Keratinocyte (primary cell): ENCODE measurements around the gene OR6J1. TPM values are rescaled to one million over a fixed set of nuclear protein-coding genes. Genes with fewer than 3 reads are reported as not detected.

Experiments
- DNase-seq: peaks from one replicate; pipeline ENCODE4 v3.0.0-alpha.2; 2011; ENCODE audit warnings: low read depth, missing footprints, low spot score
- FAIRE-seq: peaks from 2 replicates; lab custom pipeline; 2011; peaks lifted over from hg19 to GRCh38; lab: Jason Lieb, UNC
- H2AFZ ChIP-seq: 2 replicates; pipeline ENCODE4 v1.6.0; 2012; ENCODE audit warnings: low read length, control low read depth, inconsistent platforms; ENCODE audit not compliant: control insufficient read depth
- H3K27ac ChIP-seq: 2 replicates; pipeline ENCODE4 v1.5.1; 2011; ENCODE audit warnings: low read length; ENCODE audit not compliant: control insufficient read depth, insufficient read depth
- H3K27me3 ChIP-seq: 3 replicates; pipeline ENCODE4 v1.6.0; 2011; ENCODE audit warnings: low read length; ENCODE audit not compliant: control insufficient read depth, insufficient read depth; ENCODE audit errors: extremely low read depth
- H3K36me3 ChIP-seq, 2 experiments: 2 replicates in 1 of 2; 3 replicates in 1 of 2; pipeline ENCODE4 v1.5.1; 2011; ENCODE audit warnings: low read length in 2 of 2, mild to moderate bottlenecking in 1 of 2; ENCODE audit not compliant: control insufficient read depth in 2 of 2, insufficient read depth in 2 of 2; ENCODE audit errors: extremely low read depth in 1 of 2
- H3K4me1 ChIP-seq: 3 replicates; pipeline ENCODE4 v1.5.1; 2011; ENCODE audit warnings: low read length; ENCODE audit not compliant: control insufficient read depth, insufficient read depth; ENCODE audit errors: extremely low read depth
- H3K4me2 ChIP-seq: 3 replicates; pipeline ENCODE4 v1.6.0; 2011; ENCODE audit warnings: low read depth, low read length; ENCODE audit not compliant: control insufficient read depth, insufficient read depth; ENCODE audit errors: extremely low read depth
- H3K4me3 ChIP-seq, 3 experiments: fragments of 200-600 bp in 1 of 3; sonication (generic) in 1 of 3; 2 replicates in 2 of 3; 3 replicates in 1 of 3; pipeline ENCODE4 v1.5.1; 2011 to 2016; ENCODE audit warnings: low read length in 3 of 3, mild to moderate bottlenecking in 3 of 3, control low read depth in 2 of 3, inconsistent platforms in 1 of 3, low read depth in 1 of 3, mixed read lengths in 1 of 3, mixed run types in 1 of 3, moderate library complexity in 1 of 3; ENCODE audit not compliant: control insufficient read depth in 2 of 3, insufficient read depth in 2 of 3; ENCODE audit errors: extremely low read depth in 1 of 3
- H3K79me2 ChIP-seq: 2 replicates; pipeline ENCODE4 v1.6.0; 2012; ENCODE audit warnings: low read length; ENCODE audit not compliant: control insufficient read depth, insufficient read depth
- H3K9ac ChIP-seq: 3 replicates; pipeline ENCODE4 v1.6.0; 2011; ENCODE audit warnings: low read length; ENCODE audit not compliant: control insufficient read depth, insufficient read depth; ENCODE audit errors: extremely low read depth
- H3K9me1 ChIP-seq: 3 replicates; pipeline ENCODE4 v1.6.0; 2011; ENCODE audit warnings: low read length; ENCODE audit not compliant: control insufficient read depth, insufficient read depth; ENCODE audit errors: extremely low read depth
- H3K9me3 ChIP-seq: 2 replicates; pipeline ENCODE4 v1.5.1; 2012; ENCODE audit warnings: low read depth, low read length; ENCODE audit not compliant: control insufficient read depth
- H4K20me1 ChIP-seq: 3 replicates; pipeline ENCODE4 v1.6.0; 2011; ENCODE audit warnings: low read length; ENCODE audit not compliant: control insufficient read depth, insufficient read depth; ENCODE audit errors: extremely low read depth
- CTCF ChIP-seq, 3 experiments: IDR thresholded peaks in 1 of 3; conservative IDR thresholded peaks in 1 of 3; optimal IDR thresholded peaks in 1 of 3; 2 replicates in 2 of 3; 3 replicates in 1 of 3; pipeline versions ENCODE3 to v1.5.1; 2011; ENCODE audit warnings: low read length in 3 of 3, mild to moderate bottlenecking in 3 of 3, moderate library complexity in 2 of 3, control low read depth in 1 of 3, inconsistent platforms in 1 of 3; ENCODE audit not compliant: insufficient read depth in 2 of 3; ENCODE audit errors: extremely low read depth in 1 of 3
- EZH2 ChIP-seq: IDR thresholded peaks from one replicate; pipeline ENCODE4 v1.6.1; 2012; ENCODE audit warnings: inconsistent platforms, mild to moderate bottlenecking, low read length, moderate library complexity
- dilution Hi-C: fragments of 300-500 bp; cut with MboI; formaldehyde crosslinking; loops from one replicate; pipeline ENCODE4 v1.7.0; 2020; ENCODE audit warnings: low sequenced_read_pairs; ENCODE audit not compliant: extremely low pct_ligation_motif_present
- polyA plus RNA-seq, 5 experiments: library from polyadenylated mRNA; depleted of rRNA in 3 of 5; stranded (reverse) in 3 of 5; stranded (forward) in 1 of 5; unstranded in 1 of 5; fragments of >200 nt; gene quantifications; 1 replicate in 1 of 5; 2 replicates in 3 of 5; 3 replicates in 1 of 5; pipeline versions ENCODE4 v1.2.1 to v1.2.3, GENCODE V29; 2011 to 2012; ENCODE audit warnings: missing spikeins in 2 of 5, low read depth in 1 of 5, low replicate concordance in 1 of 5

Gene OR6J1
- polyA plus RNA-seq, 1 donor (not counting 4 experiments of a cell fraction or from before 2014, with no cell fraction given), result not detected

GRCh38 chr14:22650046-22650739 is 6.0 kb upstream of the OR6J1 start:
- no peak overlapping the region for H3K27ac ChIP-seq
- no peaks in the 10 kb centered on the region for H3K9me1 ChIP-seq
- no peak overlapping the region for H2AFZ ChIP-seq
- dilution Hi-C loops, result no loop called here
- DNase-seq (no peak), FAIRE-seq (no peak)
- no peaks in the 10 kb centered on the region for H3K79me2 ChIP-seq
- H3K27me3 ChIP-seq, result peaks cover 3% of the 10 kb centered on the region
- no peaks in the 10 kb centered on the region for H3K36me3 ChIP-seq
- peaks cover 34% of the 10 kb centered on the region for H3K4me1 ChIP-seq
- H3K9me3 ChIP-seq, result no peaks in the 10 kb centered on the region
- no peak overlapping the region for H3K9ac ChIP-seq
- no peak overlapping the region for H3K4me3 ChIP-seq
- no peak overlapping the region for H3K4me2 ChIP-seq
- TF ChIP-seq EZH2 (no peak), CTCF (optimal IDR thresholded peaks at IDR 0.05 in 1 of 3, IDR thresholded peaks at IDR 0.05 in 1 of 3, conservative IDR thresholded peaks at IDR 0.05 in 1 of 3; ENCODE audit: extremely low read depth in 1 of 3, insufficient read depth in 2 of 3, low read length in 3 of 3) (no peak)
- H4K20me1 ChIP-seq, result no peaks in the 10 kb centered on the region

DNA sequence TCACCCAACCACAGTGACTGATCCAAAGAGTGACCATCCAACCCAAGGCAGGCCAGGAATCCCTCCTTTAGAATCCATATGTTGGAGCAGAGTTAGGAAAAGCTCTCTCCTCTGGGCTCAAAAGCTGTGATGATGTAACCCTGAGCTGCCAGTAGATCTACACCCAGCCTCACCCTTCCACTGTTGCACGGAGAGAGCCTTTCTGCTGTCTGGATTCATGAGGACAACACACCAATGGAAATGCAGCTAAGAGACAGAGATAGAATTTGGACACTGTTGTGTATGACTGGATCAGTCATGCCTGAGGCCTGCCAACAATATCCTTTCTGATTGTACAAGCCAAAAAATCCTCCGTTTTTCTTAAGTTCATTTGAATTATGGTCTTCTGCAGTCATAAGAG is 4.4 kb upstream of the OR6J1 start:
- Histone ChIP-seq H3K4me3 (no peak overlapping the region), H3K4me2 (no peak overlapping the region), H3K9me1 (no peaks in the 10 kb centered on the region), H3K9me3 (no peaks in the 10 kb centered on the region), H3K9ac (no peak overlapping the region), H3K27ac (no peak overlapping the region), H3K27me3 (peaks cover 3% of the 10 kb centered on the region), H2AFZ (no peak overlapping the region), H3K36me3 (no peaks in the 10 kb centered on the region), H3K4me1 (peaks cover 37% of the 10 kb centered on the region), H4K20me1 (no peaks in the 10 kb centered on the region), H3K79me2 (no peaks in the 10 kb centered on the region)
- TF ChIP-seq CTCF (optimal IDR thresholded peaks at IDR 0.05 in 1 of 3, IDR thresholded peaks at IDR 0.05 in 1 of 3, conservative IDR thresholded peaks at IDR 0.05 in 1 of 3; ENCODE audit: extremely low read depth in 1 of 3, insufficient read depth in 2 of 3, low read length in 3 of 3) (no peak), EZH2 (no peak)
- FAIRE-seq, result no peak
- dilution Hi-C loops, result no loop called here
- DNase-seq, result no peak
